SKM-1 (cell line): ENCODE data around the gene SAMD4A.
A peak's percentile ranks its signal among the peaks of the same experiment; 100 is the strongest.

Experiments used
- DNase-seq: peaks from one replicate; lab custom pipeline; 2025; ENCODE audit not compliant: unreplicated experiment; lab: John Stamatoyannopoulos, UW

Gene SAMD4A, protein sequence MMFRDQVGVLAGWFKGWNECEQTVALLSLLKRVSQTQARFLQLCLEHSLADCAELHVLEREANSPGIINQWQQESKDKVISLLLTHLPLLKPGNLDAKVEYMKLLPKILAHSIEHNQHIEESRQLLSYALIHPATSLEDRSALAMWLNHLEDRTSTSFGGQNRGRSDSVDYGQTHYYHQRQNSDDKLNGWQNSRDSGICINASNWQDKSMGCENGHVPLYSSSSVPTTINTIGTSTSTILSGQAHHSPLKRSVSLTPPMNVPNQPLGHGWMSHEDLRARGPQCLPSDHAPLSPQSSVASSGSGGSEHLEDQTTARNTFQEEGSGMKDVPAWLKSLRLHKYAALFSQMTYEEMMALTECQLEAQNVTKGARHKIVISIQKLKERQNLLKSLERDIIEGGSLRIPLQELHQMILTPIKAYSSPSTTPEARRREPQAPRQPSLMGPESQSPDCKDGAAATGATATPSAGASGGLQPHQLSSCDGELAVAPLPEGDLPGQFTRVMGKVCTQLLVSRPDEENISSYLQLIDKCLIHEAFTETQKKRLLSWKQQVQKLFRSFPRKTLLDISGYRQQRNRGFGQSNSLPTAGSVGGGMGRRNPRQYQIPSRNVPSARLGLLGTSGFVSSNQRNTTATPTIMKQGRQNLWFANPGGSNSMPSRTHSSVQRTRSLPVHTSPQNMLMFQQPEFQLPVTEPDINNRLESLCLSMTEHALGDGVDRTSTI

DNA sequence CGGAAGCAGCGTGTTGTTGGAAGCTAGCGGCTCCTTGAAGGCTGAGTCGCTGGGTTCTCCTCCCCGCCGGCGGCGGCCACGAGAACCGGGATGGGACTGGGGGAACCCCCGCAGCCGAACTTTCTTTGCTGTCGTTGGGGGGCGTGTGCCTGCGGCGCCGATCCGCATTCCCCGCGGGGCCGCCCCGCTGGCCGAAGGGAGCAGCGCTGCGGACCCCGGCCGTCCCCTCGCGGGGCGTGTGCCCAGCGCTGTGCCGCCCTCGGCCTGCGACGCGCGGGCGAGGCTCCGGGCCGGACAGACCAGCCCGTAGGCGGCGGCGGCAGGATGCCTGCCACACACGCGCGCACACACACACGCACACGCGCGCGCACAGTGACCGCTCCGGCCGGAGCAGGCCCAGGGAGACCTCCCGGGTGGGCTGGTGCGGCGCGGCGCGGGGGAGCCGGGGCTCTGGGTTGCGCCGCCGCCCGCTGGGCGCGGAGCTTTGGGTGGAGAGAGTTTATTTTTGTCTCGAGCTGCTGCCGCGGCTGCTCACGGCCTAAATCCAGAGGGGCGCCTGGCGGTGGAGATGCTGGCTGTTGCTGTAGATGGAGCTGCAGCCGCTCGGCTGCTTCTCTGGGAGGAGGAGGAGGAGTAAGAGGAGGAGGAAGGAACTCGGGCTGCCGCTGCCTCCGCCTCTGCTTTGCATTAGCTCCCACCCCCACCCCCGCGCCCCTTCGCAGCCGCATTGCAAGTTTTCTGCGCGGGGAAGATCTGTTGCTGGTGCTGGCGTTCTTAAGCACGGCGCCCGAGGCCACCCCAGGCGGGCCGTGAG, at the start of gene SAMD4A:
TSS of gene SAMD4A (plus strand) at position 719 of the 814 bp plus-strand sequence. CDS start 789 bp downstream, outside the sequence.
- peak; percentile 15 for DNase-seq

DNA sequence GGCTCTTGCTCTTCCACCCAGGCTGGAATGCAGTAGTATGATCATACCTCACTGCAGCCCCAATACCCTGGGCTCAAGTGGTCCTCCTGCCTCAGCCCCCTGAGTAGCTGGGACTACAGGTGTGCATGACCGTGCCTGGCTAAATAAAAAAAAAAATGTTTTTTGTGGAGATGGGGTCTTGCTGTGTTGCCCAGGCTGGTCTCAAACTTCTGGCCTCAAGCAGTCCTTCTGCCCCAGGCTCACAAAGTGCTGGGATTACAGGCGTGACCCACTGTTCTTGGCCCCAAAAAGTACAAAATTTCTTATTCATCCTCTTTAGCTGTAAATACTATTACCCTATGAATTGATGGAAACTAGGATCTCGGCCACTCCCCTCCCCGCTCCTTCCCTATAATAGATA, 42.5 kb upstream of the SAMD4A start:
- DNase-seq: no peak

DNA sequence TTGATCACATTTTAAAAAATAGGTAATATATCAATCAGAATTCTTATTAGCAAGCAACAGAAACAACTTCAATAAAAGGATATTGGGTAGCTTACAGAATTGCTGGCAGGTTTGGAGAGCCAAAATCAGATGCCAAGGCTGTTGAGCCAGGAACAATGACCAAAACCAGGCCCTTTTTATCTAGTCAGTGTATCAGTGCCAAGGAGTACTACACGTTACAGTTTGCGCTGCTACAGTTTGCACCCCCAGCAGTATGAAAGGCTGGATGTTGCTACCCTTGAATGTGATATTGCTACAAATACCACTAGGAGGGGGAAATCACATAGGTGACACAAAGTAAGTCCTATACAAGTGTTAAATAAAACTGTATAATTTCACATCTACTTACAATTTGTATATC, 38.0 kb upstream of the SAMD4A start:
- DNase-seq: no peak

DNA sequence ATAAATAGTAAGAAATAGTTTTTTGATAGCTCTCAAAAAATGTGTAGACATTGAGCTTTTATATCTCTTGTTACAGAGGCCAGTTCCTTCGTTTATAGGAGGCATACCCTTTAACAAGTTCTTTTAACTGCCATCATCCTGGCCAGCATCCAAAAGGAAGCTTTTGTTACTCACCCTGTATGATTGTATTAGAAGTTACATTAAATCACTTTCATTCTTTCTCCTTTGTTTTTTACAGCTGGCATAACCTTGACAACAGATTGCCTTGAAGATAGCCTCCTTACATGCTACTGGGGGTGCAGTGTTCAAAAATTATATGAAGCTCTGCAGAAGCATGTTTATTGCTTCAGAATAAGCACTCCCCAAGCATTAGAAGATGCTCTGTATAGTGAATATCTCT, 37.1 kb upstream of the SAMD4A start:
- DNase-seq: no peak

DNA sequence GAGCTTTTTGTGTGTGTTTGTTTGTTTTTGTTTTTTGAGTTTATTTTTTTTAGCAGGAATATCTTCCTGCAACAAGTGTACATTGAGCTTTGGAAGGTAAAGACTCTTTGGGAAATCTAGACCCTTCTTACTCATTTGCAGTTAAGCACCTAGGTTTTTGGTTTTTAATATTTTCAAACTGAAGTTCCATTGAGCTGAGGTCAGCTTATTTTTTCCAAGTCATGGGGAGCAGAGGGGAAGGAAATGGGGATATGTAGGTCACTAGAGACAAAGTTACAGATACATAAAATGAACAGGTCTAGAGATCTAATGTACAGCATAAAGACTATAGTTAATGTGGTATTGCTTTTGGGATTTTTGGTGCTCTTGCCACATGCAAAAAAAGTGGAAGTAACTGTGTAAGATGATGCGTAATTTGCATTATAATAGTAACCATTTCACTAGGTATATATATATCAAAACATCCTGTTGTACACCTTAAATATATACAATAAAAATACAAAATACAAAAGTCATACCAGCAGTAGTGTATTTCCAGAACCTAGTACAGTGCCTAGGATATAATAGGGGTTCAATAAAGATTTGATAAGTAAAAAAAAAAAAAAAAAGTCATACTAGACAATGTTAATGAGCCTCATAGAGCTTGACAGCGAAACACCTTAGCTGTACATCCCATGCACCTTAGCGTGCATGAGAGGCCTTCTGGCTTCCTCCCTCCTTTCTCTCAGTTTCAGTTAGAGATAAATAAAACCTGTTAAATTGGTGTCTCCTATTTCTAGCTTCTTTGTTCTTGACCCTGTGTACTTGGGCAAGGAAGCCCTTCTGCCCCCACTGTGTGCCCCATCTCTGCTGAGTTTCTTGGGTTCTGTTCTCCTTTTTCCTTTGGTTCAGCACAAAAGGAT, 34.6 kb upstream of the SAMD4A start:
- no peak for DNase-seq

DNA sequence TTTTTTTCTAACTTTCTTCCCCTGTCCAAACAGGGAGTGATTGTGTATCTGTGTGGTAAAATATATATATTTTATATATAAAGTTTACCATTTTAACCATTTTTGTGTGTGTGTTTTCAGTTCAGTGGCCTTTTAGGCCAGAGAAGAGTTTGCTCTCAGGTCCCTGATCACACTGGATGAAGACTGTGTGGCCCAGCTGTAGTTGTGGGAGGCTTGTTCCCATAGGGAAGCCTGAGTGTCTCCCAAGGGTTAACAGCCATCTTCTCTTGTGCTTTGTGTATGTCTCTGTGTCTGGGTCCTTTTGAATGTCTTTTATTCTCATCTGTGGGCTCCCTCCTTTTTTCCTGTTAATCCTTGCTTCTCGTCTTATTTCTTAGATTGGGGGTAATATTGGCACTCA, 33.8 kb upstream of the SAMD4A start:
- DNase-seq: no peak

DNA sequence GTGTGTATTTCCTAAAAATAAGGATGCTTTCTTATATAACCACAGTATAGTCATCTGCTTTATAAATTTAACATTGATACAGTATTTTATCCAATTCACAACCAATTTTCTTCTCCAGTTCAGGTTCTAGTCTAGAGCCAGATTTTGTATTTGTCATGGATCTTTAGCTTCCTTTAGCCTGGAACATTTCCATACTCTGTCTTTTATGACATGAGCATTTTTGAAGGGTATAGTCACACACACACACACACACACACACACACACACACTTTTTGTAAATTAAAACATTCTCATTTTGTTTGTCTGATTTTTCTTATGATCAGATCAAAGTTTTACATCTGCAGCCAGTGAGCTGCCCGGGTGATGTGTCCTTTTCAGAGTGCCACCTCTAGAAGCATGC, 31.8 kb upstream of the SAMD4A start:
- no peak for DNase-seq

DNA sequence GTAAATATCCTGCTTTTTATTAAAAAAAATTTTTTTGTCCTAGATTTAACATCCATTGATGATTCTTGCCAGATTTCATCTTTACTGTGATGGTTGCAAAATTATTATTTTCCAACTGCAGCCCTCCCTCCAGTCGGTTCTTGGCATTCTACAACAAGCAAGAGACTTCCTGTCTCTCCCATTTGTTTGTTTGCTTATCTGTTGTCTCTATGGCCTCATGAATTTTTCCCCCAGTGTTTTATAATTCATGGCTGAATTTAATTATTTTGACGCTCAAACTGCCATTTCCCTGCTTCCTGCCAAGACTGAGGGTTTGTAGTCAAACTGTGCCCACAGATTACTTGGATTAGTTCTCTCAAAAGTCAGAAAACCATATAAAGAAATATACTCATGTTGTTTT, 31.3 kb upstream of the SAMD4A start:
- no peak for DNase-seq

DNA sequence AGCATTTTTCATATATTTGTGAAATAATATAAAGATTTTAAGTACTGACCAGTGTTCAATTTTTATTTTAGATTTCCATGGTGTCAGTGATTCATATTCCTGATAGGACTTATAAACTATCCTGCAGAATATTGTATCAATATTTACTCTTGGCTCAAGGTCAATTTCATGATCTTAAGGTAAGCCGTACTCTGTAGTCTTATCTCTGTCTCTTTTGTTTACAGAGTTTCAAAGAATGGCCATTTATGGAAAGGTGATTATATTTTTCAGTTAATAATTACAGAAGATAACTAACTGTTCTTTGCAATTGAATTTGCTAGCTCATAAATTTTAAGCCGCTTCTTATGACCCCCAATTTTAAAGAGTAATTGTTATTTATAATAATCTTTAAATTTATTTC, 29.3 kb upstream of the SAMD4A start:
- DNase-seq: no peak

DNA sequence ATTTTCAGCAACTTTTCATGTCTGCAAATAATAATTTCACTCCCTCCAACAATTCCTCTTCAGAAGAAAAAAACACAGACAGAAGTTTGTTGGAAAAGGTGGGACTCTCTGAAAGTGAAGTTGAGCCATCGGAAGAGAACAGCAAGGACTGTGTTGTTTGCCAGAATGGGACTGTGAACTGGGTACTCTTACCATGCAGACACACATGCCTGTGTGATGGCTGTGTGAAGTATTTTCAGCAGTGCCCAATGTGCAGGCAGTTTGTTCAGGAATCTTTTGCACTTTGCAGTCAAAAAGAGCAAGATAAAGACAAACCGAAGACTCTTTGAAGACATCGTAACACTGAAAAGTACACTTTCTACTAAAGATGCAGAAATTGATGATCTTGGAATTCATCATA, 28.9 kb upstream of the SAMD4A start:
- no peak for DNase-seq

DNA sequence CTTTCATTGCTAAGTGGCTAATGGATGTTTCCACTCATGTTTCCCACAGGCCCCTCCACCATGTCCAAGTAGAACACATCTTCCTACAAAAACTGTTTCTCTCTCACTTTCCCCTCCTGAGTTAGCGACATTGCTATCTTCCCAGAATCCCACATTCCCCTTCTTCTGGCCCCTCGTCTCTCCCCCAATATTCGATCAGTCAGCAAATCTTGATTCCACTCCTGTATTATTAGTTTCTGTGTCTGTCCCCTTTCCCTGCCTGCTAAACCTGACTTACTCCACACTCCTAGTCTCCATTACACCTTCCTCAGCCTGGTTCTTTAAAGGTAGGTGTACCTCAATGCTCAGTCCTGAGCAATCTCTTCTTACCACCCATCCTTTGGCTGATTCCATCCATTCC, 19.3 kb upstream of the SAMD4A start:
- no peak for DNase-seq

DNA sequence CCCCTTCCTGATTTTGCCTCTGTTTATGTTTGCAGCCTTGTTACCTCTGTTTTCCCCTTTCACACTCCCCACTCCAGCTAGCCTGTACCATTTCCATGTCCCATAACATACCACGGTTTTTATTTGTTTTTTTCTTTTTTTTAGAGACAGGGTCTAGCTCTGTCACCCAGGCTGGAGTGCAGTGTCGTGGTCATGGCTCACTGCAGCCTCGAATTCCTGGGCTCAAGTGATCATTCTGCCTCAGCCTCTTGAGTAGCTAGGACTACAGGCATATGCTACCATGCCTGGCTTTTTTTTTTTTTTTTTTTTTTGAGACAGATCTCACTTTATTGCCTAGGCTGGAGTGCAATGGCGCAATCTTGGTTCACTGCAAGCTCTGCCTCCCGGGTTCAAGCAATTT, 18.4 kb upstream of the SAMD4A start:
- no peak for DNase-seq

DNA sequence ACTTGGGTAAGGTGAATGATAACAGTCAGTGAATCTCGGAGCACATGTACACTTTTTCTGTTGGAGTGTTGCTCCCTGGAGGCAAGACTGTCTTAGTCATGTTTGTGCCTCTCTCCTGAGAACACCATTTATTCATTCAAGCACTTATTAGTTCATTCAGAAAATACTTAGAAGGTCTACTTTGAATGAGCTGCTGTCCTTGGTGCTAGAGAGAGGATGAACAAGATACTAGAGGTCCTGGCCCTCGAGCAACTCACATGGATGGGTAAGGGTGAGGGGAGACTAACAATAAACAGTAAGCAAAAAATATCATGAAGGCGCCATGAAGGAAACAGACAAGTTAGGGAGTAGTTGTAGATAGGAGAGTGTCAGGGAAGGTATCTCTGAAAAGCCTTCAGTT, 17.1 kb upstream of the SAMD4A start:
- DNase-seq: no peak

DNA sequence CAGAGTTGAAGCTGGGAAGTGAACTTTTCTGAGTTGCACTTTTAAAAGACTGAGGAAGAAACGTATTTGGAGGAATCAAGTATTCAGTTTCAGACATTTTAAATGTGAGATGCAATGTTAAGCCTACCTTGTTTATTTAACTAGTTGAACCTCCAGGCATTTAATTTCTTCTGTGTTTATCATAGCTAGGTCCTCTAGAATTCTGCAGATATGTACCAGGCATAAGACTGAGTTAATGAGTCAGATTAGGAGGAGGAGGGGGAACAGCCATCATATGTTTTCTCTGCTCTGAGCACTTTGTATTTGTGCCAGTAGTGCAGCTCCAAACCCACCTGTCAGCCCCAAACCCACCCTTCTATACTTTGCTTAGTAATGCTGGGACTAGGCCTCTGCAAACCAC, 16.4 kb upstream of the SAMD4A start:
- no peak for DNase-seq

DNA sequence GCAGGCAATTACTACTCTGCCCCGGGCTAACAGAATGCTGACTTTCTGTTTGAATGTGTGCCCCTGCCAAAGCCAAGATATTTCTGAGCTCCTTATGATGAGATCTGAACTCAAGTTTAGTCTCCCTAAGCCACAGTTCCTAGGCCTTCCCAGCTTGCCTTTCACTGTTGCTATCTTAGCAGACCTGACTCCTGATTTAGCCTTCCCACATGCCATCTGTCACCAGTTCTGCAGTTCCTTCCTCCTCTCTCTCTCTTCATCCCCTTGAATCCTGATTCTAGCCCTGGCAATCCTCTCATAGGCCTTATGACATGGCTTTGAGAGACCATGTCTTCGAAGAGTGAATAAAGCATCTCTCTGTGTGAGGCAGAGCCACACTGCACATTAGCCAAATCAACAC, 12.5 kb upstream of the SAMD4A start:
- DNase-seq: no peak

DNA sequence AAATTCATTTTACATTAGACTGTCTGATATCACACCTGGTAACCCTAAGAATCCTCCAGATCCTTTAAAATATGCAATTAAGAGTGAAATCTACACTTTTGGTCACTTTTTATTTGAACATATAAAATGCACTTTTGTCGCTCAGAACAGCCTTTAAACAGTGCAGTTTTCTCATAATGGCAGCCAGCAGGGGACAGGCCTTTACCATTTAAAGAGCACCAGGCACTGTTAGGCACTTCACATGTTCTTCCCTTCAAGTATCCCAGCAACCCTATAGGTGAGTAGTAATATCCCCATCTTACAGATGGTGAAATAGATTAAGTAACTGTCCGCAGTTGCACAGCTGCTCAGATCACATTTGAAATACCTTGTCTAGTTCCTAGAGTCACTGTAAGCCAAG, 11.3 kb upstream of the SAMD4A start:
- DNase-seq: no peak

DNA sequence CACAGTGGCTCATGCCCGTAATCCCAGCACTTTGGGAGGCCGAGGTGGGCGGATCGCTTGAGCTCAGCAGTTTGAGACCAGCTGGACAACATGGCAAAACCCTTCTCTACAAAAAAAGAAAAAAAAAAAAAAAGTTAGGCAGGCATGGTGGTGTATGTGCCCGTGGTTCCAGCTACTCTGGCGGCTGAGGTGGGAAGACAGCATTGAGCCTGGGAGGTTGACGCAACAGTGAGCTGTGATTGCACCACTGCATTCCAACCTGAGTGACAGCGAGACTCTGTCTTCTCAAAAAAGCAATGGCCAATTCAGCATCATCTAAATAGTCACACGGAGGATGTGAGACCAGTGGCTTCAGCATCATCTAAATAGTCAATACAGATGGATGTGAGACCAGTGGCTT, 10.4 kb upstream of the SAMD4A start:
- DNase-seq: no peak

DNA sequence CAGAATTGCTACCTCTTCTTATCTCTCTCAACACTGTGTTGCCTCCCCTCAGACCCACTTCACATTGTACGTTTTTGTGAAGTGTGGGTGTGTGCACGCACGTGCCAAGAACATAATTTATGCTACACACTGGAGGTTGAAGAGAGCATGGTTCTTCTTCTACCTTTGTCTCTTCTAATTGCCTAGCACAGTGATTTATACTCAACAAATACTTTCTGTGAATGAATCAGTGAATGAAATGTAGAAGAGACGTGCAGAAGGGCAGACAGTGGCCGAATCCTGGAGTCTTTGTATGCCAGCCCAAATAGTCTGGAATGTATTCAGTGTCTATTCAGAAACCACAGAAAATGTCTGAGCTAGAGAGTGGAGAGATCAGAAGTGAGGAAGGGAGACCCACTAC, 4.6 kb upstream of the SAMD4A start:
- DNase-seq: no peak

DNA sequence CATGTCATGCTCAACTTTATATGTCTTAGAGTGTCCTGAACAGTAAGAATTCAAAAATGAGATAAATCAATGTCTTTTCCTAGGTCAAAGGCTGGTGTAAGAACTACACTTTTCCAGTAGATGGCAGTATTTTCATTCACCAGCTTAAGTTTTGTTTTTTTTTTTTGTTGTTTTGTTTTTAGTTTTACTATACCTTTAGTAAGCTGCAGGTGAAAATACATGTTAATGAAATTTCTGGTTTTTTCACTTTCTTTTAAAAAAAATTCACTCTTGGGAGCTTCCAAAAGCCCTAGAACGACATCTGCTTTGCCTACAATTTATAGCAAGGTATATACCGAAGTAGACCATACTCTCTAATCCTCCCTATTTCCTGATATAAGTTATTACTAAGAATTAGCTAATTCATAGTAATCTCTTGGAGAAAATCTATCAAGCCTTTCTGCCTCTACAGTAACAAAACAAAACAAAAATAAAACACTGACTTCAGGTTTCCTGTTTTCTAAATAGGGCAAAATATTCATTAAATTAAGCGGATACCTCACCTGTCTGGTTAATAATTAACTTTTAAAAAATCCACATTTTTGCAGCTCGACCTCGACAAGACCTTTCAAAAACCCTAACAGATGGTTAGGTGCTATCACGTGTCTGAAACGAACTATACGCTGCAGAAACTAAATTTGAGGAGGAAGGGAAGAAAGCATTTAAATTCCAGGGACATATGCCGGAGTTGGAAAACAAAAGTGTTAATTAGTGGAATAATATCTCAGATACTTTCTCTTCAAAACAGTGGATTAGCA, 2.7 kb upstream of the SAMD4A start:
- no peak for DNase-seq
